Astrocyte of the spinal cord (primary cell): ENCODE results near the gene SERPINA12.
A peak's percentile ranks its signal among the peaks of the same experiment; 100 is the strongest.

Experiments used
- DNase-seq: peaks from one replicate; pipeline ENCODE4 v3.0.0; 2011; ENCODE audit warnings: low read depth, low spot score
- H3K4me3 ChIP-seq: 2 replicates; pipeline ENCODE4 v1.5.1; 2011; ENCODE audit warnings: low read depth, mild to moderate bottlenecking, low read length, moderate library complexity
- in situ Hi-C: cut with HindIII; loops from 2 replicates; pipeline ENCODE4 v1.10.0; 2017; ENCODE audit warnings: low sequenced_read_pairs
- TF ChIP-seq, protein P1 (sequence below): IDR thresholded peaks from 2 replicates; pipeline ENCODE4 v1.5.1; 2012; ENCODE audit warnings: low read depth, mild to moderate bottlenecking, low read length, inconsistent platforms

SERPINA12 gene

DNA sequence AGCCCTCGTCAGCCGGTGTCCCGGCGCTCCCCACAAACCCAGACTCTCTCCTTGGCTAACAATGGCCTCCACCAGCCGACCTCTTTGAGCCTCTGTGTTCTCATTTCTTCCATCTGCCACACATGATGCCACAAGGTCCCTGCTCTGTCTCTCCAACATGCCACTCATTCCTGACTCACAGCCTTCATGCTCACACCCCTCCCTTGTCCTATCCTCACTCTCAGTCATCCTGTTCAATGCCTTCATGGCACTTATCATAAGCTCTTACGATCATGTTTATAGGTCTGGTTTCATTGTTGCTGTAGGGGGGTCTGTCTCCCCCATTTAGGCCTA lies 47.1 kb downstream of the SERPINA12 start:
- TF ChIP-seq, protein P1, sequence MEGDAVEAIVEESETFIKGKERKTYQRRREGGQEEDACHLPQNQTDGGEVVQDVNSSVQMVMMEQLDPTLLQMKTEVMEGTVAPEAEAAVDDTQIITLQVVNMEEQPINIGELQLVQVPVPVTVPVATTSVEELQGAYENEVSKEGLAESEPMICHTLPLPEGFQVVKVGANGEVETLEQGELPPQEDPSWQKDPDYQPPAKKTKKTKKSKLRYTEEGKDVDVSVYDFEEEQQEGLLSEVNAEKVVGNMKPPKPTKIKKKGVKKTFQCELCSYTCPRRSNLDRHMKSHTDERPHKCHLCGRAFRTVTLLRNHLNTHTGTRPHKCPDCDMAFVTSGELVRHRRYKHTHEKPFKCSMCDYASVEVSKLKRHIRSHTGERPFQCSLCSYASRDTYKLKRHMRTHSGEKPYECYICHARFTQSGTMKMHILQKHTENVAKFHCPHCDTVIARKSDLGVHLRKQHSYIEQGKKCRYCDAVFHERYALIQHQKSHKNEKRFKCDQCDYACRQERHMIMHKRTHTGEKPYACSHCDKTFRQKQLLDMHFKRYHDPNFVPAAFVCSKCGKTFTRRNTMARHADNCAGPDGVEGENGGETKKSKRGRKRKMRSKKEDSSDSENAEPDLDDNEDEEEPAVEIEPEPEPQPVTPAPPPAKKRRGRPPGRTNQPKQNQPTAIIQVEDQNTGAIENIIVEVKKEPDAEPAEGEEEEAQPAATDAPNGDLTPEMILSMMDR = no peak
- no peak overlapping the region for H3K4me3 ChIP-seq
- no peak for DNase-seq
- in situ Hi-C loops = no loop called here

DNA sequence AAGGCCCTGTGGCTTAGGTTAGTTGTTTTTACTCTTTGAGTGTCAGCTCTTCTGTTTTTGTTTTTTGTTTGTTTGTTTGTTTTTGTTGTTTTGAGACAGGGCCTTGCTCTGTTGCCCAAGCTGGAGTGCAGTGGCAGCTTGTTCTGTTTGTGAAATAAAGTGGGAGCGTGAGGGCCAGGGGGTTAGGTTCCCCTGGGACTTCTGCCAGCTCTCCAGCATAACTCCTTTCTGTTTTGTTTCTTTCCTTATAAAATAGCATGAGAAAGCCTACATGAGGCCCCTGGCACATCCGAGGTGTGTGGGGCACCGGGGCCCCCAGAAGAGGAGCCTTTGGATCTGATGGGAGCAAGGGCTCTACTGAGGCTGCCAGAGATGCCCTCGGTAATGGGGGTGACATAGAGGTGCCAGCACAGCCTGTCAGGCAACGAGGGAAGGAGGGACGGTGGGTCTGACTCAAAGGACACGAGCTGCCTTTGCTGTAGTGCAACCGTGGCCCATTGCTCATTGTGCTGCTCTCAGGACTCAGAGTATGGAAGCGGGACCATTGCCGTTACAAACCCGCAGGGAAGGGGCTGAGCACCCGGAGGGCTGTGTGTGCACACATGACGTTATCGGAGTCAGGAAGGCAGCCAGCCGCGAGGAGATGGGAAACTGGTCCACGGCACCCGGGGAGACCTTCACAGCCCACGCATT lies 47.6 kb downstream of the SERPINA12 start:
- DNase-seq = no peak
- H3K4me3 ChIP-seq = no peak overlapping the region
- TF ChIP-seq, protein P1 = no peak
- in situ Hi-C loops = no loop called here

DNA sequence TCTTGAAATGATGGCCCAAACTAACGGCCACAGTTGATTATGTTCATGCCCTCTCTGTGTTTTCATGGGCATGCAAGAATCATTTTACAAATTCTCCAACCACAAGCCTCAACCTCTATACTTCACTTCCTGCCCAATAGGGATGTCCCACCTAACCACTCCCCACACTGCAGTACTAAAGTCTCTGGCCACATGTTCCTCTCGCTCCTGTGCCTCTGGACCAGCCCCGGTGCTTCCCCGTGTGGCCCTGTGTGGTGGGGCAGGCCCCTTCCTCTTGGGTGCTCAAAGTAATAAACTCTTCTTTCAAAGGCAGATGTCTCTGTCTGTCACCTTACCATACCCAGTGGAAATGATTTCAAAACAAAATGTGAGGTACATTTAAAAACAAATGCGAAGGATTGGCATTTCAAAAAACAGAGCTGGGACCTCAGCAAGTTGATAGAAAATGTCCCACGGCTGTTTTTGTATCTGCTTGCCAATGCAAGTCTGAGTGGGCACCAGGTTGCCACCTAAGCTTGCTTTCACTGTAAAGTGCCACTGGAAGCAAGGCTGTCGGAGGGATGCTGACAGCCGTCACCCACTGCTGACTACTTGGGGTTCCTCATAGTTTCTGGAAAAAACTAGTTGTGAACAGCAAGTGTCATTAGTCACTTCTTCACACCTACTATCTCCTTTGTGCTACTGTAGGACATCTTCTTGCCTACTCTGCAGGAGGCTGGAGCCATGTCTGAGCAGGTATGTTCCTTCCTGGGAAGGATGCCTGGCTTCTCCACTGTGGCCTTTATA lies 48.4 kb downstream of the SERPINA12 start:
- H3K4me3 ChIP-seq = no peak overlapping the region
- in situ Hi-C loops = no loop called here
- TF ChIP-seq, protein P1 = no peak
- DNase-seq = no peak

DNA sequence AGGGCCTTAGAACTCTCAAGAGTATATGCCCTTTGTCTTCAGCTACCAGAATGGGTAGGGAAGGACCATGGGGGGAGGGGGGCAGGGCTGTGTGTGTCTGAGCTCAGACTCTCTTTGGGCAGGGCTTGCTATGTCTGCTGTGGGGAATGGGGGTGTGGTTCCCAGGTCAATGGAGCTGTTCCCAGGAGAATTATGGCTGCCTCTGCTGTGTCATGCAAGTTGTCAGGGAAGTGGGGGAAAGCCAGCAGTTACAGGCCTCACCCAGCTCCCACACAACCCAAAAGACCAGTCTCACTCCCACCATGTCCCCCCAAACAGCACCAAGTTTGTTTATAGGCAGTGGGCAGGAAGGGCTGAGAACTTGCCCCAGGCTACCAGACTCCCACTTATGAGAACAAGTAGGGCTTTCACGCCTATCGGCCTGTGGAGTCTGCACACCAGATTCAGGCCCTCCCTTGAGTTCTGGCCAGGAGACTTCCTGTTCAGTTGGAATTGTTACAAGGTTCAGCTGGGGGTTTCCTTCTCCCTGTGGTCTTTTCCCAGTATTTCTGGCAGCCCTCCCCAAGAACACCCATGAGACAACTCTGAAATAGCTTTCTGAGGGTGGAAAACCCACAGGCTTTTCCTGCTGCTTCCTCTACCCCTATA lies 50.6 kb downstream of the SERPINA12 start:
- TF ChIP-seq, protein P1 = no peak
- H3K4me3 ChIP-seq = no peak overlapping the region
- peak; percentile 7 for DNase-seq
- in situ Hi-C loops = no loop called here

DNA sequence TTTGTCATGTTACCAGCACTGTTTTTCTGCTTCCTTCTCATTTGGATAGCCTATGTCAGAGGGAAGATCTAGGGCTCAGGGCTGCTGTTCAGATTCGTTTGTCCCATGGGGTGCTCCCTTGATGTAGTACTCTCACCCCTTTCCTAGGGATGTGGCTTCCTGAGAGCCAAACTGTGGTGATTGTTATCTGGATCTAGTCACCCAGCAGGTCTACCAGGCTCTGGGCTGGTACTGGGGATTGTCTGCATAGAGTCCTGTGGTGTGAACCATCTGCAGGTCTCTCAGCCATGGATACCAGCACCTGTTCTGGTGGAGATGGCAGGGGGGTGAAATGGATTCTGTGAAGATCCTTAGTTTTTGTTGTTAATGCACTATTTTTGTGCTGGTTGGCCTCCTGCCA lies 51.2 kb downstream of the SERPINA12 start:
- H3K4me3 ChIP-seq = no peak overlapping the region
- no peak for DNase-seq
- in situ Hi-C loops = no loop called here
- TF ChIP-seq, protein P1 = no peak

DNA sequence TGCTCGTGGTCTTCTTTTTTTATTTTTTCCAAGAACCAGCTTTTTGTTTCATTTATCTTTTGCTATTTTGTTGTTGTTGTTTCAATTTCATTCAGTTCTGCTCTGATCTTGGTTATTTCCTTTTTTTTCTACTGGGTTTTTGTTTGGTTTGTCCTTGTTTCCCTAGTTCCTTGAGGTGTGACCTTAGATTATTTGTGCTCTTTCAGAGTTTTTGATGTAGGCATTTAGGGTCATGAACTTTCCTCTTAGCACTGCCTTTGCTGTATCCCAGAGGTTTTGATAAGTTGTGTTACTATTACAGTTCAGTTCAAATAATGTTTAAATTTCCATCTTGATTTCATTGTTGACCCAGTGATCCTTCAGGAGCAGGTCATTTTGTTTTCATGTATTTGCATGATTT lies 53.3 kb downstream of the SERPINA12 start:
- H3K4me3 ChIP-seq = no peak overlapping the region
- DNase-seq = no peak
- in situ Hi-C loops = no loop called here
- TF ChIP-seq, protein P1 = no peak
